ENCODE measurements around the gene MRPL53. TPM values are rescaled to one million over a fixed set of nuclear protein-coding genes. Genes with fewer than 3 reads are reported as not detected.

MRPL53 gene
- total and polyA plus RNA-seq, 4 donors: 12.6 to 72.5 (median 36.1) TPM

DNA sequence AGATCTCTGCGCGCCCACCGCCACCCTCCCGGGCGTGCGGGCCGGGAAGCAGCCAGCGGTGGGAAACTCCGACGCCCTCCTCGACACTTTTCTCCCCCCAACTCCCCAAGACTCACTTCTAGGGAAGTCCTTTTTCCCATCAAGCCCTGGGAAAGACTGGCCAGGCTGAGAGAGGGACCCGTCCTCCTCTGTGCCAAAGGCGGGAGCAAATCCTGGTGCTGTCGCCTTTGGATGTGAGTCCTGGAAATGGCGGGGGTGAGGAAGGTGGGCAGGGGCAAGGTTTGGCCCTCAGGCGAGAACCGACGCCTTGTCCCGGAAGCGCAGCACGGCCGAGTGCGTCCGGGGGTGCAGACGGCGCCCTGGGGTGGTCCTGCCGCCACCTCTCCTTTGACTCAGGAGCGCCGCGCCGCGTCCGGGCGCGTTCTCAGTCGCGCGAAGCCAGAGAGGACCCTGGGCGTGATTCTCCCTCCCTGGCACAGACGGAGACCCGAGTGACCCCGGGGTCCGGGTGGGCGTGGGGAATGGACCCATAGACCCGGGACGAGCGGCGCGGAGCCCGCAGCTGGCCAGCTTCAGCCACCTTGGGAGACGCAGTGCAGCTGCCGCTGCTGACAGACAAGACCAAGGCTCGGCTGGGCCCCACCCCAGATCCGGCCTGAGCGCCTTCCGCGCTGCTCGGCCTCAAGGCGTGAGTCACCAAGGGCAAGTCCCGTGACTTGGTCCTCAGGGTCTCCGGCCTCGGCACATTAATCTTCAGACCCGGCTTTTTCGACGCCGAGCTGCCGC, 30.4 kb upstream of the MRPL53 start (continued):
- TF ChIP-seq, protein P1, sequence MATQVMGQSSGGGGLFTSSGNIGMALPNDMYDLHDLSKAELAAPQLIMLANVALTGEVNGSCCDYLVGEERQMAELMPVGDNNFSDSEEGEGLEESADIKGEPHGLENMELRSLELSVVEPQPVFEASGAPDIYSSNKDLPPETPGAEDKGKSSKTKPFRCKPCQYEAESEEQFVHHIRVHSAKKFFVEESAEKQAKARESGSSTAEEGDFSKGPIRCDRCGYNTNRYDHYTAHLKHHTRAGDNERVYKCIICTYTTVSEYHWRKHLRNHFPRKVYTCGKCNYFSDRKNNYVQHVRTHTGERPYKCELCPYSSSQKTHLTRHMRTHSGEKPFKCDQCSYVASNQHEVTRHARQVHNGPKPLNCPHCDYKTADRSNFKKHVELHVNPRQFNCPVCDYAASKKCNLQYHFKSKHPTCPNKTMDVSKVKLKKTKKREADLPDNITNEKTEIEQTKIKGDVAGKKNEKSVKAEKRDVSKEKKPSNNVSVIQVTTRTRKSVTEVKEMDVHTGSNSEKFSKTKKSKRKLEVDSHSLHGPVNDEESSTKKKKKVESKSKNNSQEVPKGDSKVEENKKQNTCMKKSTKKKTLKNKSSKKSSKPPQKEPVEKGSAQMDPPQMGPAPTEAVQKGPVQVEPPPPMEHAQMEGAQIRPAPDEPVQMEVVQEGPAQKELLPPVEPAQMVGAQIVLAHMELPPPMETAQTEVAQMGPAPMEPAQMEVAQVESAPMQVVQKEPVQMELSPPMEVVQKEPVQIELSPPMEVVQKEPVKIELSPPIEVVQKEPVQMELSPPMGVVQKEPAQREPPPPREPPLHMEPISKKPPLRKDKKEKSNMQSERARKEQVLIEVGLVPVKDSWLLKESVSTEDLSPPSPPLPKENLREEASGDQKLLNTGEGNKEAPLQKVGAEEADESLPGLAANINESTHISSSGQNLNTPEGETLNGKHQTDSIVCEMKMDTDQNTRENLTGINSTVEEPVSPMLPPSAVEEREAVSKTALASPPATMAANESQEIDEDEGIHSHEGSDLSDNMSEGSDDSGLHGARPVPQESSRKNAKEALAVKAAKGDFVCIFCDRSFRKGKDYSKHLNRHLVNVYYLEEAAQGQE (IDR thresholded peaks at IDR 0.05): peak; percentile 6

DNA sequence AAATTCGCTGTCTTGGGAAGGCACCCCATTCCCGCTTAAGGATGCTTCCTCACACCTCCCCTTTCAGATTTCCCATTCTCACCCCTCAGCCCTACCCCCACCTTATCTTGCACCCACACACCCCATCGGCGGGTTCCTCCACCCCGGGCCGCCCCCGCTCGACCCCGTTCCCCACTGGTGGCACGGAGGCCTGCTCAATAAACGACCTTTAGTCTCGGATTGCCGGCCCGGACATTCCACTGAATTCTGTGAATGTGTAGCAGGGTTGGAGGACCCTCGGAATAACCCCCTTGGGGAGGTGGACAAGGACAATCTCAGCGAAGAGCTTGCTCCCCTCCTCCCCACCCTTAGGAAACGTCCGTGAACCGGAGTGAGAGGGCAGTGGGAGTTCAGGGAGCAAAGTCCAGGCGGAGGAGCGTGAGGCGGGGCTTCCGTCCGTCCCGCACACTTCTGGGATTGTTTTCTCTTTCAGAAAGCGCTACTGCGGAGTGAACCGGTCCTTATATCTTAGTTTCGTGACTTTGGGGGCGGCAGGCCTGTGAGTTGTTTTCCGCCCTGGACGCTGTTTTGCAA, 29.8 kb upstream of the MRPL53 start:
- Histone ChIP-seq H3K4me1 (ENCODE audit: control insufficient read depth in 4 of 4, insufficient read depth in 4 of 4, low read length in 3 of 4) (peaks cover 22 to 84% (median 71%) of the 10 kb centered on the region in 4 donors), H3K36me3 (ENCODE audit: control insufficient read depth in 4 of 4, insufficient read depth in 3 of 4, low read depth in 1 of 4, low read length in 3 of 4) (peaks cover 0 to 6% (median 4%) of the 10 kb centered on the region in 4 donors), H3K9ac (ENCODE audit: low read depth in 1 of 2, low read length in 2 of 2) (peak overlapping the region; percentile 69 to 71), H3K27me3 (ENCODE audit: control insufficient read depth in 4 of 4, insufficient read depth in 4 of 4, low read length in 3 of 4) (no peaks in the 10 kb centered on the region), H3K9me3 (ENCODE audit: control insufficient read depth in 4 of 4, low read length in 3 of 4) (no peaks in the 10 kb centered on the region), H3K4me3 (ENCODE audit: low read depth in 1 of 3, low read length in 3 of 3) (peak overlapping the region; percentile 76 to 97 (median 89)), H3K27ac (ENCODE audit: low read depth in 1 of 2, low read length in 2 of 2) (peak overlapping the region; percentile 87 to 93)
- TF ChIP-seq, protein P2, sequence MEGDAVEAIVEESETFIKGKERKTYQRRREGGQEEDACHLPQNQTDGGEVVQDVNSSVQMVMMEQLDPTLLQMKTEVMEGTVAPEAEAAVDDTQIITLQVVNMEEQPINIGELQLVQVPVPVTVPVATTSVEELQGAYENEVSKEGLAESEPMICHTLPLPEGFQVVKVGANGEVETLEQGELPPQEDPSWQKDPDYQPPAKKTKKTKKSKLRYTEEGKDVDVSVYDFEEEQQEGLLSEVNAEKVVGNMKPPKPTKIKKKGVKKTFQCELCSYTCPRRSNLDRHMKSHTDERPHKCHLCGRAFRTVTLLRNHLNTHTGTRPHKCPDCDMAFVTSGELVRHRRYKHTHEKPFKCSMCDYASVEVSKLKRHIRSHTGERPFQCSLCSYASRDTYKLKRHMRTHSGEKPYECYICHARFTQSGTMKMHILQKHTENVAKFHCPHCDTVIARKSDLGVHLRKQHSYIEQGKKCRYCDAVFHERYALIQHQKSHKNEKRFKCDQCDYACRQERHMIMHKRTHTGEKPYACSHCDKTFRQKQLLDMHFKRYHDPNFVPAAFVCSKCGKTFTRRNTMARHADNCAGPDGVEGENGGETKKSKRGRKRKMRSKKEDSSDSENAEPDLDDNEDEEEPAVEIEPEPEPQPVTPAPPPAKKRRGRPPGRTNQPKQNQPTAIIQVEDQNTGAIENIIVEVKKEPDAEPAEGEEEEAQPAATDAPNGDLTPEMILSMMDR (IDR thresholded peaks at IDR 0.05; ENCODE audit: low read depth, low read length, missing input control): no peak
- peak; percentile 92 for TF ChIP-seq HNF4G (IDR thresholded peaks at IDR 0.05)
- TF ChIP-seq, protein P3, sequence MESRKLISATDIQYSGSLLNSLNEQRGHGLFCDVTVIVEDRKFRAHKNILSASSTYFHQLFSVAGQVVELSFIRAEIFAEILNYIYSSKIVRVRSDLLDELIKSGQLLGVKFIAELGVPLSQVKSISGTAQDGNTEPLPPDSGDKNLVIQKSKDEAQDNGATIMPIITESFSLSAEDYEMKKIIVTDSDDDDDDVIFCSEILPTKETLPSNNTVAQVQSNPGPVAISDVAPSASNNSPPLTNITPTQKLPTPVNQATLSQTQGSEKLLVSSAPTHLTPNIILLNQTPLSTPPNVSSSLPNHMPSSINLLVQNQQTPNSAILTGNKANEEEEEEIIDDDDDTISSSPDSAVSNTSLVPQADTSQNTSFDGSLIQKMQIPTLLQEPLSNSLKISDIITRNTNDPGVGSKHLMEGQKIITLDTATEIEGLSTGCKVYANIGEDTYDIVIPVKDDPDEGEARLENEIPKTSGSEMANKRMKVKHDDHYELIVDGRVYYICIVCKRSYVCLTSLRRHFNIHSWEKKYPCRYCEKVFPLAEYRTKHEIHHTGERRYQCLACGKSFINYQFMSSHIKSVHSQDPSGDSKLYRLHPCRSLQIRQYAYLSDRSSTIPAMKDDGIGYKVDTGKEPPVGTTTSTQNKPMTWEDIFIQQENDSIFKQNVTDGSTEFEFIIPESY (IDR thresholded peaks at IDR 0.05): peak; percentile 54
- peak; percentile 78 for TF ChIP-seq TAF1 (conservative IDR thresholded peaks at IDR 0.05)
- no peak for TF ChIP-seq RAD21 (IDR thresholded peaks at IDR 0.05)
- TF ChIP-seq HNF4A (conservative IDR thresholded peaks at IDR 0.05): peak; percentile 95 to 96
- TF ChIP-seq, protein P4, sequence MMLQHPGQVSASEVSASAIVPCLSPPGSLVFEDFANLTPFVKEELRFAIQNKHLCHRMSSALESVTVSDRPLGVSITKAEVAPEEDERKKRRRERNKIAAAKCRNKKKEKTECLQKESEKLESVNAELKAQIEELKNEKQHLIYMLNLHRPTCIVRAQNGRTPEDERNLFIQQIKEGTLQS (IDR thresholded peaks at IDR 0.05): peak; percentile 10
- TF ChIP-seq RXRA (IDR thresholded peaks at IDR 0.05): peak; percentile 98
- TF ChIP-seq EGR1 (IDR thresholded peaks at IDR 0.05; ENCODE audit: low read depth in 2 of 2): peak in 1 of 2 donors; percentile 56
- TF ChIP-seq NR2F2 (IDR thresholded peaks at IDR 0.05): peak; percentile 46
- TF ChIP-seq JUND (IDR thresholded peaks at IDR 0.05): peak in 1 of 2 donors; percentile 41
- TF ChIP-seq, protein P1 (IDR thresholded peaks at IDR 0.05): peak; percentile 70
- TF ChIP-seq GABPA (IDR thresholded peaks at IDR 0.05 in 1 of 2, conservative IDR thresholded peaks at IDR 0.05 in 1 of 2): peak in 1 of 2 donors; percentile 78
- TF ChIP-seq, protein P5, sequence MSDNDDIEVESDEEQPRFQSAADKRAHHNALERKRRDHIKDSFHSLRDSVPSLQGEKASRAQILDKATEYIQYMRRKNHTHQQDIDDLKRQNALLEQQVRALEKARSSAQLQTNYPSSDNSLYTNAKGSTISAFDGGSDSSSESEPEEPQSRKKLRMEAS (IDR thresholded peaks at IDR 0.05): no peak
- TF ChIP-seq SP1 (IDR thresholded peaks at IDR 0.05): peak; percentile 84
- peak; percentile 58 for TF ChIP-seq YY1 (IDR thresholded peaks at IDR 0.05)
- TF ChIP-seq FOXA2 (IDR thresholded peaks at IDR 0.05): no peak
- TF ChIP-seq FOXA1 (IDR thresholded peaks at IDR 0.05): no peak
- 9% methylated on average over 32 of the region's 32 CpGs for WGBS
- peak; percentile 54 for DNase-seq (ENCODE audit: low spot score)
